ENCODE measurements around the gene IGFN1. TPM values are rescaled to one million over a fixed set of nuclear protein-coding genes. Genes with fewer than 3 reads are reported as not detected.

IGFN1 gene
- total RNA-seq, 1 experiment from 2014 or later = not detected

DNA sequence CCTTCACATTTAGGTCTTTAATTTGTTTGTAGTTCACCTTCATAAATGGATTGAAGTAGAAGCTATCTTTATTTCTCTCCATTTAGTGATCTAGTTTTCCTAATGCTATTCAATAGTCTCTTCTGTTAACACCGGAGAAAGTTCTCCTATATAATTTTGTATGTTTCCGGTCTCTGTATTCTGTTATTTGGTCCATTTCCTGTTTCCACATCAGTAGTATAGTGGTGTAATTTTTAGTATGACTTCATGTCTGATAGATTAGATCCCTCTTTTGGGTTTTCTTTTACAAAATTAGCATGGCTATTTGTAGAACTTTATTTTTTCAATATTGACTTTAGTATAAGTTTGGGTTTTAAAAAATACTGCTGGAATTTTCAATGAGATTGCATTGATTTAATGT, 51.1 kb downstream of the IGFN1 start:
- Histone ChIP-seq H2BK20ac (ENCODE audit: low read depth, low read length, poor library complexity, severe bottlenecking) (no peak overlapping the region), H3K4me1 (ENCODE audit: insufficient read depth, low read length) (no peaks in the 10 kb centered on the region), H3K4me2 (ENCODE audit: insufficient read depth, insufficient read length, low read length) (no peak overlapping the region), H4K20me1 (ENCODE audit: control insufficient read depth, insufficient read depth, insufficient read length) (no peaks in the 10 kb centered on the region), H3K9me3 (ENCODE audit: control insufficient read depth, low read depth, low read length) (no peaks in the 10 kb centered on the region), H4K5ac (ENCODE audit: insufficient read length, low read depth, low read length) (no peak overlapping the region), H2AK5ac (ENCODE audit: insufficient read length, low read length) (no peak overlapping the region), H3K27me3 (ENCODE audit: insufficient read depth, low read length) (no peaks in the 10 kb centered on the region), H2BK15ac (ENCODE audit: low read depth, low read length) (no peak overlapping the region), H3K79me1 (ENCODE audit: insufficient read depth, low read depth, low read length, poor library complexity, severe bottlenecking) (no peaks in the 10 kb centered on the region), H2AFZ (ENCODE audit: low read length) (no peak overlapping the region), H2BK5ac (ENCODE audit: insufficient read length, low read length) (no peak overlapping the region), H3K27ac (ENCODE audit: insufficient read length, low read depth, low read length) (no peak overlapping the region), H3K79me2 (ENCODE audit: insufficient read depth, low read length) (no peaks in the 10 kb centered on the region), H2BK120ac (ENCODE audit: low read depth, low read length, poor library complexity, severe bottlenecking) (no peak overlapping the region), H3K9ac (ENCODE audit: extremely low read depth, insufficient read length, low read length) (no peak overlapping the region), H3K4ac (ENCODE audit: low read depth, low read length) (no peak overlapping the region), H3K14ac (ENCODE audit: insufficient read depth, low read length) (no peak overlapping the region), H3K23me2 (ENCODE audit: insufficient read length, low read depth, low read length, poor library complexity, severe bottlenecking) (no peaks in the 10 kb centered on the region), H3K18ac (ENCODE audit: insufficient read length, low read depth, low read length) (no peak overlapping the region), H4K8ac (replicated peaks; ENCODE audit: insufficient read length, low read depth, low read length) (no peak overlapping the region), H3K56ac (ENCODE audit: insufficient read length, low read depth, low read length) (no peak overlapping the region), H3K23ac (ENCODE audit: insufficient read length, low read depth, low read length) (no peak overlapping the region), H2BK12ac (ENCODE audit: insufficient read length, low read depth, low read length) (no peak overlapping the region), H4K91ac (ENCODE audit: insufficient read length, low read depth, low read length) (no peak overlapping the region), H3T11ph (ENCODE audit: low read length) (no peak overlapping the region)
- peaks cover 3 to 13% (median 7%) of the 10 kb centered on the region in 3 experiments; a peak in 5 of 7 replicates for H3K36me3 Mint-ChIP-seq (ENCODE audit: insufficient read depth in 1 of 3, low read depth in 3 of 3)
- H3K4me1 Mint-ChIP-seq = no peaks in the 10 kb centered on the region
- no peak for TF ChIP-seq CTCF (conservative IDR thresholded peaks at IDR 0.05)
- no peak for DNase-seq
- H3K9me3 Mint-ChIP-seq = peaks cover 20 to 23% of the 10 kb centered on the region in 2 experiments
- no peak overlapping the region for H3K27ac Mint-ChIP-seq
- no CpG with 5 or more reads among the region's 2 CpGs for WGBS (ENCODE audit: extremely low coverage, insufficient read length, low lambda C conversion rate)
- H3K27me3 Mint-ChIP-seq (ENCODE audit: low read depth) = peaks cover 22% of the 10 kb centered on the region
- no peak overlapping the region for H3K4me3 Mint-ChIP-seq
